Neuronal stem cell (in vitro differentiated cells): ENCODE results near the gene CCHCR1.

ENCODE experiments used
- DNase-seq: peaks from one replicate; pipeline ENCODE4 v3.0.0-alpha.2; 2013; ENCODE audit warnings: low spot score
- H2AFZ ChIP-seq: one replicate; pipeline ENCODE4 v1.6.1; 2013; ENCODE audit warnings: mild to moderate bottlenecking, low read length, inconsistent platforms
- H2AK5ac ChIP-seq: 2 replicates; pipeline ENCODE4 v1.6.1; 2013; ENCODE audit warnings: low read depth, mild to moderate bottlenecking, inconsistent platforms, low read length, moderate library complexity, mixed read lengths
- H2BK120ac ChIP-seq: 2 replicates; pipeline ENCODE4 v1.6.1; 2013; ENCODE audit warnings: low read depth, mild to moderate bottlenecking, inconsistent platforms, low read length, moderate library complexity, mixed read lengths
- H2BK12ac ChIP-seq: one replicate; pipeline ENCODE4 v1.6.1; 2013; ENCODE audit warnings: low read length, inconsistent platforms
- H2BK15ac ChIP-seq: 2 replicates; pipeline ENCODE4 v1.6.1; 2013; ENCODE audit warnings: mild to moderate bottlenecking, low read length, inconsistent platforms, mixed read lengths
- H2BK5ac ChIP-seq: one replicate; pipeline ENCODE4 v1.6.1; 2013; ENCODE audit warnings: inconsistent platforms, mild to moderate bottlenecking, low read length, moderate library complexity
- H3K14ac ChIP-seq: one replicate; pipeline ENCODE4 v1.6.1; 2013; ENCODE audit warnings: low read length, inconsistent platforms
- H3K18ac ChIP-seq: 2 replicates; pipeline ENCODE4 v1.6.1; 2013; ENCODE audit warnings: low read length, inconsistent platforms
- H3K23ac ChIP-seq: 2 replicates; pipeline ENCODE4 v1.6.1; 2013; ENCODE audit warnings: low read depth, mild to moderate bottlenecking, mixed read lengths, low read length, inconsistent platforms; ENCODE audit not compliant: poor library complexity
- H3K27ac ChIP-seq: replicated peaks from 3 replicates; pipeline ENCODE4 v1.5.1; 2013; ENCODE audit warnings: low read length, inconsistent platforms
- H3K27me3 ChIP-seq, 3 experiments: 2 replicates each; pipeline ENCODE4 v1.6.1; 2013; ENCODE audit warnings: low read length in 3 of 3, mild to moderate bottlenecking in 2 of 3, inconsistent platforms in 1 of 3, low read depth in 1 of 3, mixed read lengths in 1 of 3, moderate library complexity in 1 of 3; ENCODE audit not compliant: control insufficient read depth in 3 of 3, insufficient read depth in 3 of 3
- H3K36me3 ChIP-seq, 2 donors: replicated peaks in 1 of 2; 2 replicates each; pipeline ENCODE4 v1.6.1; 2013; ENCODE audit warnings: low read length in 2 of 2; ENCODE audit not compliant: control insufficient read depth in 2 of 2, insufficient read depth in 2 of 2
- H3K4ac ChIP-seq: 2 replicates; pipeline ENCODE4 v1.6.1; 2013; ENCODE audit warnings: inconsistent platforms, mild to moderate bottlenecking, low read length, moderate library complexity
- H3K4me1 ChIP-seq, 2 donors: 1 replicate in 1 of 2; 2 replicates in 1 of 2; pipeline ENCODE4 v1.6.1; 2013; ENCODE audit warnings: low read length in 2 of 2, low read depth in 1 of 2; ENCODE audit not compliant: control insufficient read depth in 2 of 2, insufficient read depth in 1 of 2
- H3K4me2 ChIP-seq: one replicate; pipeline ENCODE4 v1.6.1; 2013; ENCODE audit warnings: mild to moderate bottlenecking, low read length, inconsistent platforms; ENCODE audit not compliant: insufficient read depth, poor library complexity, severe bottlenecking
- H3K4me3 ChIP-seq, 2 donors: 2 replicates each; pipeline ENCODE4 v1.5.1; 2013; ENCODE audit warnings: low read length in 2 of 2, mild to moderate bottlenecking in 2 of 2, inconsistent platforms in 1 of 2, moderate library complexity in 1 of 2
- H3K79me1 ChIP-seq: one replicate; pipeline ENCODE4 v1.6.1; 2013; ENCODE audit warnings: low read depth, mild to moderate bottlenecking, inconsistent platforms, low read length, moderate library complexity
- H3K9ac ChIP-seq: one replicate; pipeline ENCODE4 v1.6.1; 2013; ENCODE audit warnings: mild to moderate bottlenecking, low read depth, low read length, inconsistent platforms; ENCODE audit not compliant: poor library complexity
- H3K9me3 ChIP-seq, 2 donors: replicated peaks in 1 of 2; 2 replicates each; pipeline versions ENCODE3 to v1.6.1; 2013; ENCODE audit warnings: low read length in 2 of 2, mild to moderate bottlenecking in 2 of 2, inconsistent platforms in 1 of 2, low read depth in 1 of 2, mixed read lengths in 1 of 2, moderate library complexity in 1 of 2; ENCODE audit not compliant: control insufficient read depth in 2 of 2, insufficient read depth in 1 of 2
- H4K8ac ChIP-seq: one replicate; pipeline ENCODE4 v1.6.1; 2013; ENCODE audit warnings: low read depth, mild to moderate bottlenecking, inconsistent platforms, low read length, moderate library complexity
- H4K91ac ChIP-seq: one replicate; pipeline ENCODE4 v1.6.1; 2013; ENCODE audit warnings: low read length, low read depth, mild to moderate bottlenecking, inconsistent platforms; ENCODE audit not compliant: poor library complexity
- WGBS, 2 donors: extraction: QIAGEN DNeasy Blood & Tissue Kit; methylation state at CpG; one replicate each; pipeline ENCODE4 v1.1.7; 2013; ENCODE audit warnings: missing lambda C conversion rate in 2 of 2, mixed read lengths in 1 of 2; ENCODE audit not compliant: insufficient read length in 2 of 2, insufficient replicate concordance in 1 of 2; ENCODE audit errors: extremely low coverage in 2 of 2; 5-methylcytosine and 5-hydroxymethylcytosine counted together

The CCHCR1 gene

DNA sequence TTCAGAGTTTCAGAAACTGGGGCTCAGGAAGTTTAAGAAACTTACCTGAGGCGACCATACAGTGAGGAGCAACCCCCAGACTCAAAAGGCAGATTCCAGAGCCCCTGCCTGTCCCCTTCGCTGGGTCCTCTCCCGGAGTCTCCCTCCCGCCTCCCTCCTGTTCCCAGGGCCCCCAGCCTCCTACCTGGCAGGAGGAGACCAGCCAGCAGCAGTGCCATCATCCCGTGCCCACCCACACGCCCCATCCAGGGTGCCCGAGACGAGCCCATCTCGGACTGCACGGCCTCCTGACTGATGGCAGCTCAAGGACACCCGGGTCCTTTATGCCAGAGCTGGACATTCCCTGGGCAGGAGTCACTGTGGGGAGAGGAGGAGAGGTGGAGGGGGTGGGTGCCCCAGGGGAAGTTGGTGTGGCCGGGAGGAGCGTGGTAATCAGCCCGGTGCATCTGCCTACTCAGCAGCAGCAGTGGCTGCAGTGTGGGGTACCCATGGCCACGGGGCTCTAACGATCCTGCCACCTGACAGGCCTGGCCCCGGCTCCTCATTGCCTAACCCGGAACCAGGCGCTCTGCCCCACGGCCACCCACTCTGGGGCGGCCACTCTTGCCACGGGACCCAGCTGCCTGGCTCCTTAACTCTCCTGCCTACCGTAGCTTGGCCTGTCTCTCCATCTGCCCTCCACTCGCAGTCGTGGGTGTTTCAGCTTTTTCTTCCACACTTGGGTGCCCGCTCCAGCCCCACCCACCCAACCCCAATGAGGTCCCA, 37.3 kb downstream of the CCHCR1 start, which contains the start of gene CDSN:
CDSN (minus strand) TSS at position 296 of the 765 bp plus-strand sequence; CDS start at position 269, 27 bp downstream.
- peak within 1 kb of the TSS; percentile 58 for H3K4ac ChIP-seq
- H2BK120ac ChIP-seq = peak within 1 kb of the TSS; percentile 26
- H3K79me1 ChIP-seq = no peaks in the 10 kb centered on the region
- no peak within 1 kb of the TSS for H3K27ac ChIP-seq
- peak within 1 kb of the TSS; percentile 68 for H2BK12ac ChIP-seq
- DNase-seq = no peak
- peak within 1 kb of the TSS; percentile 43 for H2BK5ac ChIP-seq
- peaks cover 0 to 32% (median 0%) of the 10 kb centered on the region in 3 experiments for H3K27me3 ChIP-seq
- H3K18ac ChIP-seq = peak within 1 kb of the TSS; percentile 60
- no peak within 1 kb of the TSS for H2AK5ac ChIP-seq
- H3K23ac ChIP-seq = peak within 1 kb of the TSS; percentile 61
- WGBS, 2 donors = no CpG with 5 or more reads among the region's 26 CpGs
- H3K4me2 ChIP-seq = no peak within 1 kb of the TSS
- no peaks in the 10 kb centered on the region for H3K9me3 ChIP-seq
- H4K8ac ChIP-seq = peak within 1 kb of the TSS; percentile 57
- H4K91ac ChIP-seq = no peak within 1 kb of the TSS
- H2AFZ ChIP-seq = no peak within 1 kb of the TSS
- H3K36me3 ChIP-seq = no peaks in the 10 kb centered on the region
- H3K14ac ChIP-seq = peak within 1 kb of the TSS; percentile 79
- H2BK15ac ChIP-seq = peak within 1 kb of the TSS; percentile 45
- peaks cover 3 to 10% of the 10 kb centered on the region in 2 donors for H3K4me1 ChIP-seq
- H3K9ac ChIP-seq = peak within 1 kb of the TSS; percentile 36
- no peak within 1 kb of the TSS for H3K4me3 ChIP-seq

DNA sequence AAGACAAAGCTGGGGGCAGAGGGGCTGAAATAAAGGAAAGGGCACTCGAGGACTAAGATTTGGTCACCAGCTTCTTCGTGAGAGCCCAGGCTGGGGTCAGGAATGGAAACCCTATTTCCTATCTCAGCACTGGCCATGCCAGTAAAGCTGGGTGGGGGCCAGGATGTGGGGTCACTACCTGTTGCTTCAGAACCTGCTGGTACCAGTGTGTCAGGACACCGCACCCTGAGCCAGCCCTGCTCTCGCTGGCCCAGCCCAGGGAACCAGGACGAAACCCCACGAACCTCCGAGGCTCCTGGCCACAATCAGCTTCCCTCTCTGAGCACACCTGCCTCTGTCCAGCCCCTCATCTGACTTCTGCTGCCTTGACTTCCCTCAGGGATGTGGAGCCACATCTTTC, 39.4 kb downstream of the CCHCR1 start:
- Histone ChIP-seq H2AFZ (no peak overlapping the region), H3K27ac (no peak overlapping the region), H2BK120ac (no peak overlapping the region), H2BK12ac (no peak overlapping the region), H2BK5ac (no peak overlapping the region), H3K36me3 (no peaks in the 10 kb centered on the region), H3K9me3 (no peaks in the 10 kb centered on the region), H3K27me3 (peaks cover 0 to 31% (median 0%) of the 10 kb centered on the region in 3 experiments), H2AK5ac (no peak overlapping the region), H3K9ac (no peak overlapping the region), H3K79me1 (no peaks in the 10 kb centered on the region), H3K14ac (no peak overlapping the region), H3K4ac (no peak overlapping the region), H3K4me2 (no peak overlapping the region), H4K91ac (no peak overlapping the region), H3K4me3 (no peak overlapping the region), H3K18ac (no peak overlapping the region), H2BK15ac (no peak overlapping the region), H3K23ac (no peak overlapping the region), H3K4me1 (peaks cover 0 to 6% of the 10 kb centered on the region in 2 donors), H4K8ac (no peak overlapping the region)
- no CpG with 5 or more reads among the region's 7 CpGs for whole genome bisulfite sequencing, 2 donors
- DNase-seq = no peak

DNA sequence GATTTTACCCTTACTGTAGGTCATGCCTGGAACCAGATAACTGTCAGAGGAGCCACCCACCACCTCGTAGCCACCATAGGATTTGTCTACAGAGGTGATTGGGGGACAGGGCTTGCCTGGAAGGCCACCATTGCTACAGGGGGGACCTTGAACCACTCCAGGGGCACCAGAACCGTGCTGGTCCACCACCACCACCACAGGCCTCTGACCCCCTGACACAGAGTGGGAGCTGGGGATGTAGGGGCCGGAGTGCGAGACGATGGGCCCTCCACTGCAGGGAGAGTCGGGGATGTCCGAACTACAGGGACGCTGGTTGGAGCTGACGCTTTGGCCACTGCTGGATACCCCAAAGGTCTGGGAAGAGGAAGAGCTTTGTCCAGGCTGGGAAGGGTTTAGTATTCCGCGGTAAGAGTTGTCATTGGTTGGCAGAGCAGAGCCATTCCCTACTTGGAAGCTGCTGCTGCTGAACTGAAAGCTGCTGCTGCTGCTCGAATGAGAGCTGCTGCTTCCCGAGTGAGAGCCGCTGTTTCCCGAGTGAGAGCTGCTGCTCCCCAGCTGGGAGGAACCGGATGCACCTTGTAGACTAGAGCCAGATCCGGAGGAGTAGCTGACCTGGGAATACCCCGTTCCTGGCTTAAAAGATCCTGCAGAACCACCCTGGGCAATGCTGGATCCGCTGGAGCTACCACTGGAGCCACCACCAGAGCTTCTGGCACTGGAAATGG, 40.8 kb downstream of the CCHCR1 start:
- Histone ChIP-seq H3K18ac (peak overlapping the region; percentile 15), H3K4me1 (peaks cover 0 to 9% of the 10 kb centered on the region in 2 donors), H3K4ac (no peak overlapping the region), H2BK5ac (no peak overlapping the region), H3K27ac (no peak overlapping the region), H2AK5ac (no peak overlapping the region), H2BK12ac (no peak overlapping the region), H3K4me3 (no peak overlapping the region), H2BK15ac (no peak overlapping the region), H3K9ac (no peak overlapping the region), H3K4me2 (no peak overlapping the region), H4K91ac (no peak overlapping the region), H3K27me3 (peaks cover 0 to 38% (median 0%) of the 10 kb centered on the region in 3 experiments), H3K9me3 (no peaks in the 10 kb centered on the region), H3K14ac (no peak overlapping the region), H3K79me1 (no peaks in the 10 kb centered on the region), H3K36me3 (no peaks in the 10 kb centered on the region), H4K8ac (no peak overlapping the region), H3K23ac (no peak overlapping the region), H2BK120ac (no peak overlapping the region), H2AFZ (no peak overlapping the region)
- no peak for DNase-seq
- WGBS, 2 donors = no CpG with 5 or more reads among the region's 19 CpGs

DNA sequence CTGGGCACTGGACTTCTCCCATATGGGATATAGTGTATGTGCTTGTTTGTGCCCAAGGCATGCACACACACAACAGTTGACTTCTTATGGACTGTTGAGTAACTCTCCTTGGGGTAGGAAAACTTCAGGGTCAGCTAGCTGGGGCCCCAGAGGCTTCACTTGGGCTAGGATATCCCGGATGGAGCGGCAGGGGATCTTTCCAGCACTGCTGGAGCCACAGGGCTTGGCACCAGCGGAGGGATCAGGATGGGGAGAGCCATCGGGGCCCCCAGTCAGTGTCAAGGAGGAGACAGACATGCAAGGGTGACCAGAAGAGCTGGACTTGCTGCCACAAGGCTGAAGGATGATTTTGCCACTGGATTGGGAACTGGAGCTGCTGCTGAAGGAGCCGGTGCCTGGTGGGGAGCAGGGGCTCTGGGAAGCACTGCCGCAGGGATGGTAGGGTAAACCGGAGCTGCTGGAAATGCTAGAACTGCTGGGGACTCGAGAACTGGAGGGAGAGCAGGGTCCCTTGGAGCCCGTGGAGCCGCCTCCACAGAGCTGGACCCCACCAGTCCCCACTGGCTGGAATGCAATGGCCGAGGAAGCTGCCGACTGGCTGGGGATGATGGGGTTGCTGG, 41.6 kb downstream of the CCHCR1 start:
- H2AK5ac ChIP-seq = no peak overlapping the region
- H2BK12ac ChIP-seq = no peak overlapping the region
- H3K4me2 ChIP-seq = no peak overlapping the region
- H3K4ac ChIP-seq = no peak overlapping the region
- H3K9me3 ChIP-seq = no peaks in the 10 kb centered on the region
- H2BK120ac ChIP-seq = no peak overlapping the region
- peaks cover 0 to 44% (median 0%) of the 10 kb centered on the region in 3 experiments for H3K27me3 ChIP-seq
- H4K8ac ChIP-seq = no peak overlapping the region
- H3K4me3 ChIP-seq = no peak overlapping the region
- no peak overlapping the region for H2AFZ ChIP-seq
- peak overlapping the region; percentile 11 for H3K18ac ChIP-seq
- no peaks in the 10 kb centered on the region for H3K36me3 ChIP-seq
- H3K9ac ChIP-seq = no peak overlapping the region
- no peak overlapping the region for H3K14ac ChIP-seq
- H2BK15ac ChIP-seq = no peak overlapping the region
- H2BK5ac ChIP-seq = no peak overlapping the region
- DNase-seq = no peak
- H3K23ac ChIP-seq = peak overlapping the region; percentile 27
- H3K27ac ChIP-seq = no peak overlapping the region
- peaks cover 0 to 10% of the 10 kb centered on the region in 2 donors for H3K4me1 ChIP-seq
- no peak overlapping the region for H4K91ac ChIP-seq
- no peaks in the 10 kb centered on the region for H3K79me1 ChIP-seq
- no CpG with 5 or more reads among the region's 12 CpGs for WGBS, 2 donors
